HepG2 (cell line): ENCODE data around the gene CISD3. TPM values are rescaled to one million over a fixed set of nuclear protein-coding genes. Genes with fewer than 3 reads are reported as not detected.

ENCODE experiments used
- HOXA3 ChIP-seq: sonication (generic); formaldehyde crosslinking; IDR thresholded peaks from 2 replicates; pipeline ENCODE4 v1.5.0; 2020; ENCODE audit warnings: missing genetic modification reagents
- RBFOX2 ChIP-seq: fragments of 200-400 bp; formaldehyde crosslinking; IDR thresholded peaks from 2 replicates; pipeline ENCODE4 v1.6.1; 2017; ENCODE audit warnings: low read depth, mild to moderate bottlenecking, low read length
- RXRA ChIP-seq: sonication (generic); formaldehyde crosslinking; IDR thresholded peaks from 2 replicates; pipeline ENCODE4 v1.5.1; 2020; ENCODE audit warnings: missing genetic modification reagents
- polyA plus RNA-seq, 8 experiments: library from polyadenylated mRNA; depleted of rRNA in 3 of 8; stranded (reverse) in 7 of 8; unstranded in 1 of 8; fragments of >200 nt; fragmentation: Illumina TruSeq in 4 of 8; extraction: Trizol in 4 of 8; gene quantifications; 2 replicates each; pipeline versions ENCODE4 v1.2.1 to v1.2.3, GENCODE V29; 2011 to 2016; ENCODE audit warnings: low read depth in 4 of 8, missing spikeins in 1 of 8, mixed read lengths in 1 of 8; ENCODE audit not compliant: insufficient read depth in 1 of 8
- total RNA-seq, 5 experiments: library from RNA; depleted of rRNA; stranded (reverse); fragments of >200 nt; fragmentation: Illumina TruSeq; extraction: Trizol; gene quantifications; 2 replicates each; pipeline ENCODE4 v1.2.3, GENCODE V29; 2016; ENCODE audit warnings: low read depth in 1 of 5
- TF ChIP-seq, protein P1 (sequence below): sonication (generic); formaldehyde crosslinking; IDR thresholded peaks from 2 replicates; pipeline ENCODE4 v1.4.0; 2020; ENCODE audit warnings: mild to moderate bottlenecking, missing genetic modification reagents

Gene CISD3
- total and polyA plus RNA-seq, 2 of the 13 experiments (the other 11 are each of a cell fraction or from before 2014, with no cell fraction given) = 30.0 to 34.1 TPM

DNA sequence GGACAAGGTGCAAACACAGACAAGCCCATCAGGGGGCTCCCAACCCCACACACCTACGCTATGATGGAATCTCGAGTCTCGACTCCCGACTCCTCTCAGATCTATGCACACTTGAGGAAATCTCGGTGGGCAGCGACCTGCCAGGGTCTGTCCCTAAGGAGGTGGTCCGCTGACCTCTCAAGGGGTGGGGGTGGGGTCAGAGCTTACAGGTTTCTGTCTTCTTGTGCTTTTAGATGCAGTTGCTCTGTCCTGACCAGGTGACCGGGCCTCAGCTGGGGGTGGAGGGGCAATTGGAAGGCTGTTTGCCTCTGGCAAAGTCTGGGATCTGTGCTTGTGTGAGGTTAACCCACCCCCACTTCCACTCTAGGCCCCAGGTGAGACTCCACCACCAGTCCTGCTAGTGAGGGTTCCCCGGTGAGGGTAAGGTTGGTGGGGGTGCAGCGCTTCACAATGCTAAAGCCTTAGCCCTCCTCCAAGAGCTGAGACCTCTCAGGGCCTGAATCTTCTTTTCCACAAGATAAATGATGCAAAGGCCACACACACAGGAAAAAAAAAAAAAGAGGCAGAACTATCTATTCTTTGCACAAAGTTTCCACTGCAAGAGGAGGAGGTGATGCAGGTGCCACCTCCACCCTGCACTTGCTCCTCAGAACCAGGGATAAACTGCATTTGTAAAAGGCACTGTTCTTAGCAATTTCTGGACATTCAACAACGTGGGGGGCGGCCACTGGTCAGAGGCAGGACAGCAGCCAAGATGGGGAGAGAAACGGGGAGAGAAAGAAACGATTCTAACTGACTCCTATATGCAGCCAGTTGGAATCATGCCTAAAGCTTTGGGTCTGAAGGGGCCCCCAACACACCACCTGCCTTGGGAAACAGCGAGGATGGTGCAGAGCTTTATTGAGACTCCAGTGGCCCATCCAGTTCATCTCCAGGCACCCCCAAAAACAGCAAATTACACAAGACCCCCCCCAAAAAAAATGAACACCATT is 4.1 kb downstream of the CISD3 start (continued):
- TF ChIP-seq, protein P1, sequence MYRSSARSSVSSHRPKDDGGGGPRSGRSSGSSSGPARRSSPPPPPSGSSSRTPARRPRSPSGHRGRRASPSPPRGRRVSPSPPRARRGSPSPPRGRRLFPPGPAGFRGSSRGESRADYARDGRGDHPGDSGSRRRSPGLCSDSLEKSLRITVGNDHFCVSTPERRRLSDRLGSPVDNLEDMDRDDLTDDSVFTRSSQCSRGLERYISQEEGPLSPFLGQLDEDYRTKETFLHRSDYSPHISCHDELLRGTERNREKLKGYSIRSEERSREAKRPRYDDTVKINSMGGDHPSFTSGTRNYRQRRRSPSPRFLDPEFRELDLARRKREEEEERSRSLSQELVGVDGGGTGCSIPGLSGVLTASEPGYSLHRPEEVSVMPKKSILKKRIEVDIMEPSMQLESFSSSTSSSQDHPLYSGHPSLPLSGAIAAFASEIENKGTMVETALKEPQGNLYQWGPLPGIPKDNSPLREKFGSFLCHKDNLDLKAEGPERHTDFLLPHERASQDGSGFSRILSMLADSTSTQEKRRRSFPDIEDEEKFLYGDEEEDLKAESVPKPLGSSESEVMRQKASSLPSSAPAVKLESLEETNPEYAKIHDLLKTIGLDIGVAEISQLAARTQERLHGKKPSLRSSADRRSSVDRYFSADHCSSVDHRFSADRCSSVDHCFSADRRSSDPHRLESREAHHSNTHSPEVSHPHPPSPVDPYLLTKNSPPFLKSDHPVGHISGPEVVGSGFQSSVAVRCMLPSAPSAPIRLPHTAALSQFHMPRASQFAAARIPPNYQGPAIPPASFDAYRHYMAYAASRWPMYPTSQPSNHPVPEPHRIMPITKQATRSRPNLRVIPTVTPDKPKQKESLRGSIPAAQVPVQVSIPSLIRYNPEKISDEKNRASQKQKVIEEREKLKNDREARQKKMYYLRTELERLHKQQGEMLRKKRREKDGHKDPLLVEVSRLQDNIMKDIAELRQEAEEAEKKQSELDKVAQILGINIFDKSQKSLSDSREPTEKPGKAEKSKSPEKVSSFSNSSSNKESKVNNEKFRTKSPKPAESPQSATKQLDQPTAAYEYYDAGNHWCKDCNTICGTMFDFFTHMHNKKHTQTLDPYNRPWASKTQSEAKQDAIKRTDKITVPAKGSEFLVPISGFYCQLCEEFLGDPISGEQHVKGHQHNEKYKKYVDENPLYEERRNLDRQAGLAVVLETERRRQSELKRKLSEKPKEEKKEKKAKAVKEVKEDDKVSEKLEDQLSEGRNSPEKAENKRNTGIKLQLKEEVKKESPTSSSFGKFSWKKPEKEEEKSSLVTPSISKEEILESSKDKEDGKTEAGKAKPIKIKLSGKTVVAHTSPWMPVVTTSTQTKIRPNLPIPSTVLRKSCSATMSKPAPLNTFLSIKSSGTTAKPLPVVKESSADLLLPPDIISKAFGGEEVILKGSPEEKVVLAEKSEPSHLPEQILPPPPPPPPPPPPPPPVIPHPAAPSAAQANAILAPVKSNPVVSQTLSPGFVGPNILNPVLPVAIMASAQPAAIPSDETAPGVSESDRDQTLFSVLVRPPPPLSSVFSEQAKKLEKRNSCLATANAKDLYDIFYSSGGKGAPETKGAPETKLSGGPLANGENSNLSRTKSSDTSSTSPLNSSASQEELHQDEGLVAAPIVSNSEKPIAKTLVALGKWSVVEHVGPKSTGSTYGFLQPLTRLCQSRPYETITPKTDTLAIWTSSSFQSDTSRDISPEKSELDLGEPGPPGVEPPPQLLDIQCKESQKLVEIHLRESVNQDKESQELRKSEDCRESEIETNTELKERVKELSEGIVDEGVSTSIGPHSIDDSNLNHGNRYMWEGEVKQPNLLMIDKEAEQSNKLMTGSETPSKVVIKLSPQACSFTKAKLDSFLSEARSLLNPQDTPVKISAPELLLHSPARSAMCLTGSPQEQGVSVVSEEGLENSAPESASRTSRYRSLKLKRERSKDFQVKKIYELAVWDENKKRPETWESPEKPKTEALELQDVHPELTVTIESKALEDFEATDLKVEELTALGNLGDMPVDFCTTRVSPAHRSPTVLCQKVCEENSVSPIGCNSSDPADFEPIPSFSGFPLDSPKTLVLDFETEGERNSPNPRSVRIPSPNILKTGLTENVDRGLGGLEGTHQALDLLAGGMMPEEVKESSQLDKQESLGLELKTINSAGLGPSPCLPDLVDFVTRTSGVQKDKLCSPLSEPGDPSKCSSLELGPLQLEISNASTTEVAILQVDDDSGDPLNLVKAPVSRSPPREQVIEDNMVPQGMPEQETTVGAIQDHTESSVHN (CRISPR knock-in tag) = no peak
- TF ChIP-seq RBFOX2 = peak; percentile 37; the same call in 1 of the 2 replicates
- 0 out of 2 replicates have a peak, but pooled peaks have one; percentile 17 for TF ChIP-seq RXRA (CRISPR knock-in tag)
- TF ChIP-seq HOXA3 = peak; percentile 39; the same call in 1 of the 2 replicates
